Measurements from ENCODE around the gene RMRP.

- no peak for TF ChIP-seq CTCF (IDR thresholded peaks at IDR 0.05)
- TF ChIP-seq POLR2A (IDR thresholded peaks at IDR 0.05): no peak
Observed at GRCh38 chr9:35683323-35683722, 25.5 kb upstream of the RMRP start.

Measured in vagina (tissue), 2 donors.